Fibroblast of lung (primary cell): Measurements from ENCODE around the gene KCNQ2. TPM values are rescaled to one million over a fixed set of nuclear protein-coding genes. Genes with fewer than 3 reads are reported as not detected.

Source experiments
- DNase-seq, 2 donors: peaks; one replicate each; pipeline versions ENCODE4 v3.0.0 to v3.0.0-alpha.2; 2010; ENCODE audit warnings: low read depth in 2 of 2
- H2AFZ ChIP-seq: 2 replicates; pipeline ENCODE4 v1.5.1; 2012; ENCODE audit warnings: low read length, control low read depth, inconsistent platforms
- H3K27ac ChIP-seq: 2 replicates; pipeline ENCODE4 v1.5.1; 2011; ENCODE audit warnings: low read length, control low read depth; ENCODE audit not compliant: insufficient read depth
- H3K27me3 ChIP-seq: 2 replicates; pipeline ENCODE4 v1.5.1; 2011; ENCODE audit warnings: mild to moderate bottlenecking, low read length; ENCODE audit not compliant: control insufficient read depth, insufficient read depth
- H3K36me3 ChIP-seq: 2 replicates; pipeline ENCODE4 v1.5.1; 2011; ENCODE audit warnings: low read length; ENCODE audit not compliant: control insufficient read depth, insufficient read depth
- H3K4me1 ChIP-seq: 2 replicates; pipeline ENCODE4 v1.5.1; 2011; ENCODE audit warnings: low read length; ENCODE audit not compliant: control insufficient read depth, insufficient read depth; ENCODE audit errors: extremely low read depth
- H3K4me2 ChIP-seq: 2 replicates; pipeline ENCODE4 v1.5.1; 2011; ENCODE audit warnings: low read length, control low read depth; ENCODE audit not compliant: insufficient read depth; ENCODE audit errors: extremely low read depth
- H3K4me3 ChIP-seq, 4 experiments: fragments of 200-600 bp in 1 of 4; sonication (generic) in 1 of 4; replicated peaks in 1 of 4; 2 replicates each; pipeline ENCODE4 v1.5.1; 2011 to 2016; ENCODE audit warnings: low read length in 4 of 4, low read depth in 3 of 4, mild to moderate bottlenecking in 3 of 4, control low read depth in 2 of 4, inconsistent platforms in 1 of 4, mixed read lengths in 1 of 4; ENCODE audit not compliant: insufficient read depth in 1 of 4; ENCODE audit errors: control extremely low read depth in 1 of 4
- H3K79me2 ChIP-seq: 2 replicates; pipeline ENCODE4 v1.5.1; 2012; ENCODE audit warnings: mild to moderate bottlenecking, low read length, inconsistent platforms; ENCODE audit not compliant: control insufficient read depth, insufficient read depth
- H3K9ac ChIP-seq: 2 replicates; pipeline ENCODE4 v1.5.1; 2011; ENCODE audit warnings: mild to moderate bottlenecking, low read length, control low read depth; ENCODE audit not compliant: insufficient read depth
- H3K9me3 ChIP-seq: 2 replicates; pipeline ENCODE4 v1.5.1; 2012; ENCODE audit warnings: low read depth, low read length; ENCODE audit not compliant: control insufficient read depth, insufficient read depth
- H4K20me1 ChIP-seq: 2 replicates; pipeline ENCODE4 v1.5.1; 2011; ENCODE audit warnings: low read length; ENCODE audit not compliant: control insufficient read depth, insufficient read depth; ENCODE audit errors: extremely low read depth
- EZH2 ChIP-seq: IDR thresholded peaks from 2 replicates; pipeline ENCODE4 v1.5.1; 2012; ENCODE audit warnings: low read length, control low read depth, mild to moderate bottlenecking; ENCODE audit errors: missing control alignments
- polyA plus RNA-seq, 2 donors: library from polyadenylated mRNA; depleted of rRNA in 1 of 2; stranded (reverse) in 1 of 2; unstranded in 1 of 2; fragments of >200 nt; gene quantifications; 2 replicates each; pipeline ENCODE4 v1.2.1, GENCODE V29; 2011 to 2012; ENCODE audit warnings: missing spikeins in 1 of 2
- total RNA-seq: library from RNA; depleted of rRNA; stranded (reverse); fragments of >200 nt; gene quantifications from 2 replicates; pipeline ENCODE4 v1.2.1, GENCODE V29; 2014
- TF ChIP-seq, protein P1 (sequence below), 2 donors: IDR thresholded peaks in 1 of 2; conservative IDR thresholded peaks in 1 of 2; 1 replicate in 1 of 2; 2 replicates in 1 of 2; pipeline ENCODE4 v1.5.1; 2011 to 2012; ENCODE audit warnings: low read length in 2 of 2, control low read depth in 1 of 2, inconsistent platforms in 1 of 2, low read depth in 1 of 2, mild to moderate bottlenecking in 1 of 2

KCNQ2 gene
- total and polyA plus RNA-seq, 2 donors (not counting 1 experiment from before 2014, with no cell fraction given) = not detected

DNA sequence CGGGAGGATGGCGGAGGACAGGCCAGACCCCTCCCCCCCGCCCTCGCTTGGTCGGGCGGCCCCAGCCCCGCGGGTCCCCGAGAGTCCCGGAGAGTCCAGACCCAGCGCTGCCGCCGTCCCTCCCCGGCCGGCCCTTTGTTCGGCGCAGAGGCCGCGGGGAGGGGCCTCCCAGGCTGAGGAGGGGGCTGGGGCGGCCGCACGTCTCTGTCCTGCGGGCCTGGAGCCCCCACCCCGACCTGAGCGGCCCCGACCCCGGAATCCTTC, 806 bp downstream of the KCNQ2 start:
- DNase-seq = no peak
- Histone ChIP-seq H4K20me1 (no peaks in the 10 kb centered on the region), H3K4me3 (no peak overlapping the region), H3K4me1 (no peaks in the 10 kb centered on the region), H3K9ac (no peak overlapping the region), H3K27ac (no peak overlapping the region), H3K36me3 (no peaks in the 10 kb centered on the region), H3K27me3 (peaks cover 20% of the 10 kb centered on the region), H3K79me2 (no peaks in the 10 kb centered on the region), H3K9me3 (no peaks in the 10 kb centered on the region), H2AFZ (no peak overlapping the region), H3K4me2 (no peak overlapping the region)
- no peak for TF ChIP-seq EZH2
- TF ChIP-seq, protein P1, sequence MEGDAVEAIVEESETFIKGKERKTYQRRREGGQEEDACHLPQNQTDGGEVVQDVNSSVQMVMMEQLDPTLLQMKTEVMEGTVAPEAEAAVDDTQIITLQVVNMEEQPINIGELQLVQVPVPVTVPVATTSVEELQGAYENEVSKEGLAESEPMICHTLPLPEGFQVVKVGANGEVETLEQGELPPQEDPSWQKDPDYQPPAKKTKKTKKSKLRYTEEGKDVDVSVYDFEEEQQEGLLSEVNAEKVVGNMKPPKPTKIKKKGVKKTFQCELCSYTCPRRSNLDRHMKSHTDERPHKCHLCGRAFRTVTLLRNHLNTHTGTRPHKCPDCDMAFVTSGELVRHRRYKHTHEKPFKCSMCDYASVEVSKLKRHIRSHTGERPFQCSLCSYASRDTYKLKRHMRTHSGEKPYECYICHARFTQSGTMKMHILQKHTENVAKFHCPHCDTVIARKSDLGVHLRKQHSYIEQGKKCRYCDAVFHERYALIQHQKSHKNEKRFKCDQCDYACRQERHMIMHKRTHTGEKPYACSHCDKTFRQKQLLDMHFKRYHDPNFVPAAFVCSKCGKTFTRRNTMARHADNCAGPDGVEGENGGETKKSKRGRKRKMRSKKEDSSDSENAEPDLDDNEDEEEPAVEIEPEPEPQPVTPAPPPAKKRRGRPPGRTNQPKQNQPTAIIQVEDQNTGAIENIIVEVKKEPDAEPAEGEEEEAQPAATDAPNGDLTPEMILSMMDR (conservative IDR thresholded peaks at IDR 0.05 in 1 of 2, IDR thresholded peaks at IDR 0.05 in 1 of 2; ENCODE audit: low read depth in 1 of 2, low read length in 2 of 2) = no peak

DNA sequence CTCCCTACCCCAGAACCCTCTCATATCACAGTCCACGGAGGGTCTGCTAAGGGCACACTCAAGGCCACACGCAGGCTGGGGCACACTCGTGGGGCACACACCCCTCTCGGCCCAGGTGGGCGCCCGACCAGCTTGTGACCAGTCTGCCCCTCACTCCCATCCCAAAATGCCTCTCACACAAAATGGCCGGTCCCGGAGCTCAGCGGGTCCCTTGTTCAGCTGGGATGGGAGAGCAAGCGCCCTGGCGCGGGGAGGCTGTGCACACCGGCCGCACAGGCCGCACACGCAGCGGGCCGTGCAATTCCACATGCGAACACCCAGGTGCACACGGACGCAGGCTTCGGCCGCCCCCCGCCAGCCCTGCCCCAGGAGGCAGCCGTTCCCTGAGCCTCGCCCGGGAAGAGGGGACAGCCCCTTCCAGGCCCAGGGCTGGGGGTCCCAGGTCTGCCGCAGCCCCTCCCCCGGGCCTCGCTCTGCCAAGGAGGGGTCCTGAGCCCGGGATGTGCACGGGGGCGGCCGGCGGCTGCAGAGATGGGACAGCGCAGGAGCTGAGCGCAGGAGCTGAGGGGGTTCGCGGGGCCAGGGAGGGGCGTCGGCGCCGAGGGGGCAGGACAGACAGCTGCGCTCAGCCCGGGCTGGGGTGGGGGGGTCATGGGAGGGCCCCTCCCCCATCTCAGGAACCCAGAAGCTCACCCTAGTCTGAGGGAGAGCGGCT, 1.3 kb downstream of the KCNQ2 start:
- H3K4me2 ChIP-seq = no peak overlapping the region
- DNase-seq = no peak
- H3K9me3 ChIP-seq = no peaks in the 10 kb centered on the region
- H3K79me2 ChIP-seq = no peaks in the 10 kb centered on the region
- H3K27ac ChIP-seq = no peak overlapping the region
- H2AFZ ChIP-seq = no peak overlapping the region
- peaks cover 20% of the 10 kb centered on the region for H3K27me3 ChIP-seq
- no peak overlapping the region for H3K4me3 ChIP-seq
- H3K36me3 ChIP-seq = no peaks in the 10 kb centered on the region
- H3K9ac ChIP-seq = no peak overlapping the region
- TF ChIP-seq, protein P1 (conservative IDR thresholded peaks at IDR 0.05 in 1 of 2, IDR thresholded peaks at IDR 0.05 in 1 of 2; ENCODE audit: low read depth in 1 of 2, low read length in 2 of 2) = no peak
- TF ChIP-seq EZH2 = peak; percentile 25
- no peaks in the 10 kb centered on the region for H4K20me1 ChIP-seq
- H3K4me1 ChIP-seq = no peaks in the 10 kb centered on the region

DNA sequence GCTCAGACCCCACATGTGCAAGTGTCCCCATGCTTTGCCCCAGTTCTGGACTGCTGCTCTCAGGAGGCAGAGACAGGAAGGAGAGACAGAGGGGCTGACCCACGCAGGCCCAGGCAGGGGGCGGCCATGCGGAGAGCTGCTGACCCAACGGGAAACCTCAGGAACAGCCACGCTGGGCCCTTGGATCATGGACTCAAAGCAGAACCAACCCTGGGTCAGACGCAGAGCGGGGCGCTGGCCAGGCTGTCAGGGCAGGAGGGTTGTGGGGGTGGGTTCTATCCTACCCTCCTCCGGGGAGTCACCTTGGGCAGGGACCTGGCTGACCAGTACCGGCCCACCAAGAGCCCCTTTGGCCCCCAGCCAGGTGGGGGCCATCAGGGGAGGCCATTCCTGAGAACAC, 2.0 kb downstream of the KCNQ2 start:
- H3K79me2 ChIP-seq = no peaks in the 10 kb centered on the region
- H3K27me3 ChIP-seq = peaks cover 20% of the 10 kb centered on the region
- no peak overlapping the region for H3K9ac ChIP-seq
- H3K27ac ChIP-seq = no peak overlapping the region
- no peaks in the 10 kb centered on the region for H3K36me3 ChIP-seq
- no peak for DNase-seq
- TF ChIP-seq, protein P1 (conservative IDR thresholded peaks at IDR 0.05 in 1 of 2, IDR thresholded peaks at IDR 0.05 in 1 of 2; ENCODE audit: low read depth in 1 of 2, low read length in 2 of 2) = no peak
- no peak for TF ChIP-seq EZH2
- H2AFZ ChIP-seq = no peak overlapping the region
- H3K9me3 ChIP-seq = no peaks in the 10 kb centered on the region
- no peak overlapping the region for H3K4me2 ChIP-seq
- no peaks in the 10 kb centered on the region for H3K4me1 ChIP-seq
- no peaks in the 10 kb centered on the region for H4K20me1 ChIP-seq
- H3K4me3 ChIP-seq = no peak overlapping the region
